HG03103 (cell line): ENCODE measurements around the gene HPSE.

Source experiments
- ATAC-seq: cut with Tn5 transposase; IDR thresholded peaks from one replicate; pipeline ENCODE4 v1.9.1; 2021; ENCODE audit warnings: low read depth; ENCODE audit not compliant: unreplicated experiment

HPSE gene

DNA sequence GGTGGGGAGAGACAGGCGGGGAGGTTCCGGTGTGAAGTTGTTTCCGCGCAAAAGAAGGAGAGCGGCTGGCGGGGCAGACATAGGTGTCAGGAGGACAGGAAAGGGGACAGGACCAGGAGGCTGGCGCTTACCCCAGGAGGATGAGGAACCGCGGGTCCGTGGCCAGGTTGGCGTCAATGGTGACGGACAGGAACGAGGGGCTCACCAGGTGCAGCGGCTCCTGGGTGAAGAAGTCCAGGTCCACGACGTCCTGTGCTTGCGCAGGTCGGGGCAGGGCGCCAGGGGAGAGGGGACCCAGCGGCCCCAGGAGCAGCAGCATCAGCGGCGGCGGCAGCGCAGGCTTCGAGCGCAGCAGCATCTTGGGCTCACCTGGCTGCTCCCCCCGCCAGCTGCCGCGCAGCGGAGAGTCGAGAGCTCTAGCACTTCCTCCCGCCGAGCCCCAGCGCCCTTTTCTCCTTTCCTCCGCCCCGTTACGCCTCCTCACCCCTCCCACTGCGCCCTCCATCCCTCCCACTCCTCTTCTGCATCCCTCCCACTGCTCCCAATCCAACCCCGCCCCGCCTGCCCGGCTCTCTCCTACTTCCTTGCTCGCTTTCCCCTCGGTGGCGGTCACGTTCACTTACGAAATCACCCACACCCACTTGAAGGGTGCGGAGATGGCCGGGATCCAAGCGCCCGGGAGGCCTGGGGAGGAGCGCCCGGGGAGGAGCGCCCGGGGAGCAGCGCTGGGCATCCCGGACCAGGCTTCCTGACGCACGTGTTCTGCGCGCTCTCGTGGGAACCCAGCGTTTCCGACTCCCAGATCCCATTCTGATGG, at the start of gene HPSE:
TSS of gene HPSE (minus strand) at position 424 of the 817 bp plus-strand sequence. CDS start at position 358, 66 bp downstream.
- ATAC-seq, result peak; percentile 91

DNA sequence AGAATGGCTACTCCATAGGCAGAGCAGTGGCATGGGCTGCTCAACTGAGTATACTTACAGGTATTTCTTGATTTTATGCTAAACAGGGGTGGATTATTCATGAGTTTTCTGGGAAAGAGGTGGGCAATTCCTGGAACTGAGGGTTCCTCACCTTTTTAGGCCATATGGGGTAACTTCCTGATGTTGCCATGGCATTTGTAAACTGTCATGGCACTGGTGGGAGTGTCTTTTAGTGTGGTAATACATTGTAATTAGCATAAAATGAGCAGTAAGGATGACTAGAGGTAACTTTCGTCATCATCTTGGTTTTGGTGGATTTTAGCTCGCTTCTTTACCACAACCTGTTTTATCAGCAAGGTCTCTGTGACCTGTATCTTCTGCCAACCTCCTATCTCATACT, 48.2 kb upstream of the HPSE start:
- no peak for ATAC-seq

DNA sequence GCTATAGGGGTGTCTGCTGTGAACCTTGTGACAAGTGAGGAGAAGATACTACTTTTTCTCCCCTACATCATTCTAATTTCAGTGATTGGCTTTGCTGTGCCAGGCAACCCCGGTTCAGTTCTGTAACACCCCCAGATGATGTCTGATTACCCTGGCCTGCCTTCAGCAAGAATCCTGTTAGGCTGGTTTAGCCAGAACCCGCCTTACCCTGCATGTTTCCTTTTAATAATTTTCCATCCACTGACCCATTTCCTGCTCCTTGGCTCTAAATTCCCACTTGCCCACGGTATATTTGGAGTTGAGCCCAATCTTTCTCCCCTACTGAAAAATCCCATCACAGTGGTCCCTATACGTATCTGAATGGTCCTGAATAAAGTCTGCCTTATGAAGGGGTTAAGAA, 46.5 kb upstream of the HPSE start:
- ATAC-seq, result no peak

DNA sequence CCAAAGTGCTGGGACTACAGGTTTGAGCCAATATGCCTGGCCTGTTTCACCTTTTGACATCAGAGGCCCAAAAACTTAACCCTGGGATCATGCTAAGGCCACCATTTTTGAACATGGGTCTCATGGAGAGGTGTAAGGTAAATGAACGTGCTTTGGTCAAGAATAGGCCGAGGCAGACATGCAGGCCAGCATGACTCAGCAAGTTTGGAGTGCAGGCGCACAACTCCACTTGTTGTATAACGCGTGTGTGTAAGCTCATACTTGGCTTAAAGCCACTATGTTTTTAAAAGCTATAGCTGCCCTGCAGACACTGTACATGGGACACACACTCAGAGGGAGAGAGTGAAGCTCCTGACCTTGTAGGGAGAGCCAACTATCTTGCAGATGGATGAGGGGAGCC, 43.8 kb upstream of the HPSE start:
- no peak for ATAC-seq

DNA sequence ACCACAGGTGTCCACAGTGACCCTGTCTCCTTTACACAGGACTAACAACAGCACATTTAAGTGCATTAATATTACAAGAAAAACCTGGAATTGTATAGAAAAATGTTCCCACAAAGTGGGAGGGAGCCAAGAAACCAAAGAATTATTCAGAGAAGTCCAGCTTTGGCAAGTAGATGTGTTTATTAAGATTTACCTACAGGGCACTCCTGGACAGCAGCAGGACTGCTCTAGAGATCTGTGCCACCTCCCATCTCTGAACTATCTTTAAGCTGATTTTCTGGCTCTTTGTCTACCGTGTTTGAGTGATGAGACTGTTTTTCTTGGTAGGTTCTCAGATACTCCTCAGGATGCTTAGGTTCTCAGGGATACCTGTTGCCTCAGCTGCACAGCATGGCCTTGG, 38.3 kb upstream of the HPSE start:
- no peak for ATAC-seq

DNA sequence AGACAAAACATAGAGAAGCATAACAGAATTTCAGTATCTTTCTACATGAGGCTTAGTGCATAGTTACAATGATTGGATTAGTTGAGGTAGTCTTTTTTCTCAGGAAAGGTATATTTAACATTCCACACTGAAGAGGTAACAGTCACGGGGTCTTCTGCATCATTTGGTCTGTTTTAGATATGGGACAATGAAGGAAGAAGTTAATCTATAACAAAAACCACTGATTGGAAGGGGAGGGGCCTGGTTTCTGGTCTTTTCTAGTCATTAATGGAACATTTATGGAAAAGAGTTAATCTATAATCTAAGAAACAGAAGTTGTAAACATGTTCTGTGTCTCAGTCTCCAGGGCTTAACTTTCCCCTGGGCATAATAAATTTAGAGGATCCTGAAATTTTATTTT, 37.3 kb upstream of the HPSE start:
- ATAC-seq, result no peak

DNA sequence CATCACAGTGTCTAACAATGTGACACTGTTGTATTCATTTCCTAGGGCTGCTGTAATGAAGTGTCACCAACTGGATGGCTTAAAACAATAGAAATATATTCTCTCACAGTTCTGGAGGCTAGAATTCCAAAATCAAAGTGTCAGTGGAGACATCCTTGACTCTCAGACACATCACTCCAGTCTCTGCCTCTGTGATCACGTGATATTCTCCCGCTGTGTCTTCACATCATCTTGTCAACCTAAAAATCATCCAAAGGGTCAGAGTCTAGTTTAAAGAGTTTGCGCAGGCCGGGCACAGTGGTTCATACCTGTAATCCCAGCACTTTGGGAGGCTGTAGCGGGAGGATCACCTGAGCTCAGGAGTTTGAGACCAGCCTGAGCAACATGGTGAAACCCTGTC, 36.6 kb upstream of the HPSE start:
- no peak for ATAC-seq

DNA sequence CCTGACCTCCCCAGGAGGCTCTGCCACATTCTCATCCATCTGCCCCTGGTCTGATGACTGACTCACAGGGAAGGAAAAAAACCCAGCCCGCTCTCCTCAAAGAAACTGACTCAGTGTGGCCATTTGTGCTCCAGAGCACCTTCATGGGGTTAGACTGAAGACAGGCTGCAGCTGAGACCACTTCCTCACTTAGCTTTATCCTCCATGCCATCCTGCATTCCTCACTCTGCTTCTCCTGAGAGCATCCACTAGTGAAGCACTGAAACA, 35.9 kb upstream of the HPSE start:
- ATAC-seq, result no peak

DNA sequence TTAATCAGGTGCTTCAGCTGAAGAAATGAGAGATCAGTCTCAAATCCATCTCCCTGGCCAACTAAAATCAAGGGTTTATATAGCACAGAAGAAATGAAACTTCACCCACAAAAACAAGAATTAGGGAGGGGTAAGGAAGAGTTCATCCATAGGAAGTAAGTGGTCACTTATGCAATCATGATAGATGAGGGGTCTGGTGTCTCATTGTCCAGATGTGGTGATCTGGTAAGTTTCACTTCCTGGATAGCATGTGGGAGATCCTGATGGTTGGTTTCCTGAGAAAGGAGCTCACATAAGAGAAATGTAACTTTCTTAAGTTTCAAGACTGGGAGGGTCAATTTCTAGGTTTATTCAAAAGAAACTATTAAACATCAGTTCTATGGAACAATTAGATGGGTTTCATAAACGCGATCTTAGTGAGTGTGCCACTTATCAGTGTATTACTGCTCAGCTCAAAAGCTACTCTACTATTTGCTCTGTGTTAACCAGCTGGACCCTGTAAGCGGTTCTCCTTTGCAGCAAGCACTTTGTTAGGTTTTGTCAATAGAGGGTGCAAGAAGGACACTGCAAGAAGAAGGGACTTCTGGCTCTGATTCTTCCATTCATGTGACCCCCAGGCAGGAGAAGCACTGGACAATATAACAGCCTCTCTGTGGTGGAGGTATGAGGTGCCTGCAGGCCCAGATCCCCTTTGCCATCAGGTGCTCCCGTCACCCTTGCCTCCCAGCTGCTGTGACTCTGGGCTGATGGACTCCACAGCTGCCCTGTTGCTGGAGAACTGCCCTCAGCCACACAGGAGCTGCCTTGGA, 35.4 kb upstream of the HPSE start:
- no peak for ATAC-seq

DNA sequence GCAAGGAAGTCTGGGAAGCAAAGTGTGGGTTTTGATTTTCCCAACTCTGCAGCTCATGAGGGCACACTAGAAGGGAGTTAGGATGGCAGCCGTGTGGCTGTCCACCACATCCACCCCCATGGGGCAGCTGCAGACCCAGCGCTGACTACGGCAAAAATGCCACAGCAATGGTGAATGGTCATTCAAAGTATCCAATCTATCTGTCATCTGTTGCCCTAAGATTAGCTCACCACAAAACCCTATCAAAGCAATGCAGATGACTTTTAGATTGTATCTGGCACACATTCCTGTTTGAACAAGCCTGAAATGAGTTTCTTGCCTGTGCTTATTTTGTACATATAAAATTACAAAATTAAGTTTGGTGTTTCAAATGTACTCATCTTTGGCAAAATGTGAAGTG, 29.7 kb upstream of the HPSE start:
- no peak for ATAC-seq

DNA sequence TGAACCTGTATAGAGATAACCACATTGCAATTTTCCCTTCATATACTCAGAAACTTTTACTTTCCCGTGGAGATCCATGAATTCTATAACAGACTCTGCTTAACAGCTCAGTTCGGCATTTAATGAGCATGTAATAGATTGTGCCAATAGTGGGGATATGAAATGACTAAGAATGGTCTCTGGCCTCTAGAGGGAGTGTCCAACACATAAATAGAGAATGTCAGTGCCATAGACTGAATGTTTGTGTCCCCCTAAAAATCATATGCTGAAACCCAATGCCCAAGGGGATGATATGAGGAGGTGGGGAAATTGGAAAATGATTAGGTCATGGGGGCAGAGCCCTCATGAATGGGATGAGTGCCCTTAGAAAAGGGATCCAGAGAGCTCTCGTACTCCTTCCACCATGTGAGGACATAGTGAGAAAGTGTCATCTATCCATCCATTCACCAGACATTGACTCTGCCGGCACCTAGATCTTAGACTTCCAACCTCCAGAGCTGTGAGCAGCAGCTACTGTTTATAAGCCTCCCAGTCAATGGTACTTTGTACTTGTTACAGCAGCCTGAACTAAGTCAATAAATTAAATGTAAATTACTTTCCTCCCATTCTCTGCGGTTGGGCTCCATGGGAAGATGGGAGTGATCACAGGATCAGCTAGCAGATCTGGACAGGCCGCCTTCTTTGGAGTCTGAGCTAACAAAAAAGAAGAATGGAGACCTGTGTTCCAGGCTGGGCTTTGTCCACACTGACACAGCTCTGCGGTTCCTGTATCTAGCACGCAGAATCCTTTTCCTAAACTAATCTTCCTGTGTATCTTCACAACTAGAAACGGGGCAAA, 28.1 kb upstream of the HPSE start:
- peak; percentile 60 for ATAC-seq

DNA sequence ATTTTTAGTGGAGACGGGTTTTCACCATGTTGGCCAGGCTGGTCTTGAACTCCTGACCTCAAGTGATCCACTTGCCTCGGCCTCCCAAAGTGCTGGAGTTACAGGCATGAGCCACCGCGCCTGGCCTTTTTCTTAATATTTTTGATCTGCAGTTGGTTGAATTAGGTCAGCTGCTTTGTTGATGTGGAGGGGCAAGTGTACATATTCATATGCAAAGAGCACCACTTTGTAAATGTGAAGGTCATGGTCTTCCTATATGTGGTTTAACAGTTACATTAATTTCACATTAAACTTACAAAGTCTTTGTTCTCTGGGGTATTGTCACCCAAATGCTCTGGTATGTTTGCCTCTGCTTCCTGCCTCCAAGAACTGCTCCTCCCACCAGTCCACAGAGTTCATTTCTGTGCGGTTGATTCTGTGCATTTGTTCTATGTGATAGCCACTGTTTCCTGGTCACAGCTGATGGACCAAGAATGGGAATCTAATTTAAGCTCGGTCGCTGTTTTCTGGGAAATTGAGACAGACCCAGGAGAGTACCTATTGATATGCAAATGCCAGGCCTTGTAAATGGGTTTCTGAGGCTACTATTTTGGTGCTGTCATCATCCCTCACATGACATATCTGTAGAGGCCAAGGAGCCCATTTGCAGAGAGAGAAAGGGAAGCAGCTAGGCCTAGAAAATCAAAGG, 26.9 kb upstream of the HPSE start:
- no peak for ATAC-seq

DNA sequence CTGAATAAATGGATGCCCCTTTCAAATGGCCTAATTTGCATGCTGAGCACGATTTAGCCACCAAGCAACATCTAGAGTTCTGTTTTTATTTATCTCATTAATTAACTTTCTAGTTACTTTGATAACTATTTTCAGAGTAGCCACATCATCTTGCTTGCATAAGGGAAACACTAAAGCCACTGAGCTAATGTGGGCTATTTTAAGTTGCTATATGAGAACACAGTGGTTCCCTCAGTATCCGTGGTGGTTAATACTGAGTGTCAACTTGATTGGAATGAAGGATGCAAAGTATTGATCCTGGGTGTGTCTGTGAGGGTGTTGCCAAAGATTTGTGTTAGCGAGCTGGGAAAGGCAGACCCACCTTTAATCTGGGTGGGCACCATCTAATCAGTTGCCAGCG, 25.4 kb upstream of the HPSE start:
- no peak for ATAC-seq

DNA sequence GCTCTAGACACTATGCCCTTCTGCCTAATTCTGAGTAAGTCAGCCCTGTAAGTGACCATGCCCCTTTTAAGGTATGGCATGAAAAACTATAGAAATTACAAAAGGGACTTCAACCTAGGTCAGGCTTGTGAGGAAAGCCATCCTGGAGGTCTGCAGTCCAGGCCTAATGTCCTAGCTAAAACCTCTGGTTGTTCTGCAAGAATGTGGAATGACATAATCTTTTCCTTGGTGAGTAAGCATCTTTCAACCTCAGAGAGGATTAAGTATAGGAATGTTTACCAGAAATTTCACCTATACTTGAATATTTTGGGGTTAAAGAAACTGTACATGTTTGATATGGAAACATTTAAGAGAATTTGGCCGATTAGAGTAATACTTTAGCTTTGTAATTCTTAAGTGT, 23.8 kb upstream of the HPSE start:
- ATAC-seq, result no peak

DNA sequence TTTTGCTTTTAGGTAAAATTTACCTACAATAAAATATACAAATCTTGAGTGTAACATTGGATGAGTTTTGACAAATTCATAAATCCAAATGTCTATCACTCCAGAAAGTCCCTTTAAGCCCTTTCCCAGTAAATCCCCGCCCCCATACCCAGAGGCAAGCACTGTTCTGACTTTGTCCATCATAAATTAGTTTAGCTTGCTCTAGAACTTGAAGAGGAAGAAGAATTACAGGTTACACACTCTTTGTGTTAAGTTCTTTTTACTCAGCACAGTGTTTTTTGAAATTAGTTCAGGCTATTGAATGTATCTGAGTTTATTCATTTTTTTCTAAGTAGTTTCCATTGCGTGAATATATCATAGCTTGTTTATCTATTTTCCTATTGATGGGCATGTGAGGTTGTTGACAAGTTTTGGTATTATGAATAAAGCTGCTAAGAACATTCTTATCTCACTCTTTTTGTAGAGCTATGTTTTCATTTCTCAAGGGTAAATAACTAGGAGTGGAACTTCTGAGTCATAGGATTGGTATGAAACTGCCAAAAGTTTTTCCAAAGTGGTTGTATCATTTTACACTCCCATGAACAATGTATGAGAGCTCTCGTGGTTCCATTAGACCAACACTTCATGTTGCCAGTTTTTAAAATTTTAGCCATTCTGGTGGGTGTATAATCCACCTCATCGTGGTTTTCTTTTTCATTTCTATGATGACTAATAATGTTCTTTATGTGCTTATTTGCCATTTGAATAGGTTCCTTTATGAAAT, 22.4 kb upstream of the HPSE start:
- no peak for ATAC-seq

DNA sequence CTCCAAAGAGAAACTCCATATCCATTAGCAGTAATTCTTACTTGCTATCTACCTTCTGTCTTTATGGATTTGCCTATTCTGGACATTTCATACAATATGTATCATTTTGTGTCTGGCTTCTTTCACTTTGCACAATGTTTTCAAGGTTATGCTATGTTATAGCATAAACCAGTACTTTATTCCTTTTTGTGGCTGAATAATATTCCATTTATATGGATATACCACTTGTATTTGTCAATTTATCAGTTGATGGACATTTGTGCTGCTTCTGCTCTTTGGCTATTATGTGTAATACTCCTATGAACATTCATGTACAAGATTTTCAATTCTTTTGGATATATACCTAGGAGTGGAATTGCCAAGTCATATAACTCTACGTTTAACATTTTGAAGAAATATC, 18.9 kb upstream of the HPSE start:
- no peak for ATAC-seq

DNA sequence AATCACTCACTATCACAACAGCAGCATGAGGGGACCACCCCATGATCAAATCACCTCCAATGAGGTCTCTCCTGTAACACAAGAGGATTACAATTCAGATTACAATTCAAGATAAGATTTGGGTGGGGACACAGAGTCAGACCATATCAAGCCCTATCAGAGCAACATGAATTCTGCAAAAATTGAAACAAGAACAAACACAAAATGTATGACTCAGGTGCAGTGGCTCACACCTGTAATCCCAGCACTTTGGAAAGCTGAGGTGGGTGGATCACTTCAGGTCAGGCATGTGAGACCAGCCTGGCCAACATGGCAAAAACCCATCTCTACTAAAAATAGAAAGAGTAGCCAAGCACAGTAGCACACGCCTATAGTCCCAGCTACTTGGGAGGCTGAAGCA, 13.4 kb upstream of the HPSE start:
- ATAC-seq, result no peak

DNA sequence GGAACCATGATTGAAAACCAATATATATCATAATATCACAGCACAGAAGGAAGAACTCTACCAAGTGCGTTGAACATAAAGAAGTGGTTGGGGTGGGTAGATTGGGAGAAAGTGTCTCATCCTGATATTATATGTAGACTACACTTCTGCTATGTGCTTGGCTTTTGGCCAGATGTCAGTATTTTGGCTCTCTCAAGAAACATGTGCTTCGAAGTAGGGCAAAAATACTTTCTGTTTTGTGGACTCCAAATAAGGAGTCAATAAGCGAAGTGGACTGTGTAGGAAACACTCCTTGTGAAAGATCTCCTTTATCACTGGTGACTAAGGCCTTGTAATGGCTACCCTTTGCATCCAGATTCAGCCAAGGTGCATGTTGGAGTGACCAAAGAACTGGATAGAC, 7.8 kb upstream of the HPSE start:
- no peak for ATAC-seq

DNA sequence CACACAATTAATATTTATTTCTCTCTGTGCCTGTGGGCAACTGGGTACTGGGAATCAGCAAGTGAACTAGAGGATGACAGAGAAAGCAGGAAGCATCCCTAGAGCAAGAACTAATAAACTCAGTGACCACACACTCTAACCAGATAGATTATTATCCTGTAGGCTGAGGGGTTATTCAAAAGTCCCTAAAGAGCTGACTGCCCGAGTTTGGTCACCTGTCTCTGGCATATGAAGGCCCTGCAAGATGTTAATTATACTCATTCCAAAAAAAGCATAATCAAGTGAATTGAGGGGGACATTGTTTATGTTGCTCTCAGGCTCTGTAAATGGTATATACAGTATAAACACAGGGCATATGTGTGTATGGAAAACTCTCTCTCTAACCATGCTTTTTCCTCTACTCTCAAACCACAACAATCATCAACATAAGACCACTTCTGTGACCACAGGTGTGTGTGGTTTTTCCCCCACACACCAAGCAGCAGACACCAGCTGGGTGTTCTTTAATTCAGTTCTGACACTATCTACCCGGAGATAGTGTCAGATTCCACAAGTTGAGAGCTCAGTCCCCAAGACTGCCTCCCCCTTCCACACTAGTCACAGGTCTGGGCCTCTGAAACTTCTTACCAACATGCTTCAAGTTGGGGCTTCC, 6.2 kb upstream of the HPSE start:
- peak; percentile 60 for ATAC-seq

DNA sequence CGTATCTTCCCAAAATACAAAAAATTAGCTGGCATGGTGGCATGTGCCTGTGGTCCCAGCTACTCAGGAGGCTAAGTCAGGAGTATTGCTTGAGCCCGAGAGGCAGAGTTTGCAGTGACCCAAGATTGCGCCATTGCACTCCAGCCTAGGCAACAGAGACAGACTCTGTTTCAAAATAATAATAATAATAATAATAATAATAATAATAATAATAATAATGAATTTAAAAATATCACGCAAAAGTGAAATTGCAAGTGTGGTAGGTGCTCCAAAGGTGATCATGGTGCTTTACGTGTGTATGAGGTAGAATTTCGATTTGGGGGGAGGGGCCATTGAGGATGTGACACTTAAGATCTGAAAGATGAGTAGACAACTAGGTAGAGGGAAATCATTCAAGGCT, 4.9 kb upstream of the HPSE start:
- ATAC-seq, result no peak
